Spleen (tissue), 11 donors: ENCODE data around the gene LRP1B. TPM values are rescaled to one million over a fixed set of nuclear protein-coding genes. Genes with fewer than 3 reads are reported as not detected.

Experiments used
- DNase-seq: peaks from one replicate; pipeline ENCODE4 v3.0.0-alpha.2; 2020
- H3K27ac ChIP-seq, 8 donors: fragments of 200-600 bp; sonication (generic) in 7 of 8; 1 replicate in 4 of 8; 2 replicates in 4 of 8; pipeline versions ENCODE4 v1.5.0 to v1.8.0; 2016 to 2021; ENCODE audit warnings: inconsistent platforms in 4 of 8, mild to moderate bottlenecking in 4 of 8, moderate library complexity in 1 of 8
- H3K27me3 ChIP-seq, 7 donors: fragments of 200-600 bp; sonication (generic) in 6 of 7; replicated peaks in 1 of 7; 1 replicate in 4 of 7; 2 replicates in 3 of 7; pipeline versions ENCODE4 v1.5.0 to v1.8.0; 2016 to 2021; ENCODE audit warnings: inconsistent platforms in 3 of 7, mild to moderate bottlenecking in 1 of 7
- H3K36me3 ChIP-seq, 6 donors: fragments of 200-600 bp; sonication (generic) in 5 of 6; 1 replicate in 4 of 6; 2 replicates in 2 of 6; pipeline versions ENCODE4 v1.5.0 to v1.8.0; 2016 to 2021; ENCODE audit warnings: inconsistent platforms in 2 of 6
- H3K4me1 ChIP-seq, 6 donors: fragments of 200-600 bp; sonication (generic) in 5 of 6; 1 replicate in 3 of 6; 2 replicates in 3 of 6; pipeline versions ENCODE4 v1.5.0 to v1.8.0; 2016 to 2021; ENCODE audit warnings: inconsistent platforms in 3 of 6
- H3K4me3 ChIP-seq, 8 donors: fragments of 200-600 bp; sonication (generic) in 7 of 8; 1 replicate in 4 of 8; 2 replicates in 4 of 8; pipeline versions ENCODE4 v1.5.0 to v1.8.0; 2016 to 2021; ENCODE audit warnings: inconsistent platforms in 4 of 8, mild to moderate bottlenecking in 4 of 8, moderate library complexity in 2 of 8
- H3K9me3 ChIP-seq, 8 donors: fragments of 200-600 bp; sonication (generic) in 7 of 8; 1 replicate in 4 of 8; 2 replicates in 4 of 8; pipeline versions ENCODE4 v1.5.0 to v1.8.0; 2016 to 2021; ENCODE audit warnings: inconsistent platforms in 4 of 8
- POLR2A ChIP-seq, 3 donors: fragments of 450-650 bp; IDR thresholded peaks; one replicate each; pipeline ENCODE4 v1.5.1; 2017; ENCODE audit warnings: antibody characterized with exemption in 3 of 3, mild to moderate bottlenecking in 1 of 3
- POLR2AphosphoS5 ChIP-seq, 3 donors: sonication (generic); formaldehyde crosslinking; IDR thresholded peaks; one replicate each; pipeline ENCODE4 v1.5.1; 2017; ENCODE audit warnings: antibody characterized with exemption in 3 of 3
- WGBS, 5 donors: extraction: QIAGEN DNeasy Blood & Tissue Kit in 3 of 5; methylation state at CpG; one replicate each; pipeline versions ENCODE4 v1.1.5 to v1.1.7; 2013 to 2018; 5-methylcytosine and 5-hydroxymethylcytosine counted together
- intact Hi-C: fragments of 100-400 bp; cut with DNase I; formaldehyde crosslinking; loops from one replicate; pipeline ENCODE4 v1.15.0; 2023; ENCODE audit warnings: low total_unique reads
- polyA plus RNA-seq, 3 donors: library from polyadenylated mRNA; stranded (reverse); fragments of 200-250 nt; gene quantifications; one replicate each; pipeline ENCODE4 v1.2.1, GENCODE V29; 2013
- total RNA-seq, 7 donors: library from RNA; depleted of rRNA in 3 of 7; stranded (reverse); fragments of >200 nt in 3 of 7; fragmentation: NEBNext Ultra II Directional in 4 of 7; extraction: Animal tissue kit (Norgen Biotek cat#: 25700) in 4 of 7; gene quantifications; one replicate each; pipeline versions ENCODE4 v1.1.0 to v1.2.1, GENCODE V29; 2016 to 2021
- TF ChIP-seq, protein P1 (sequence below), 11 experiments: fragments of 200-600 bp in 7 of 11; fragments of 450-650 bp in 4 of 11; sonication (generic) in 4 of 11; IDR thresholded peaks in 8 of 11; conservative IDR thresholded peaks in 3 of 11; 1 replicate in 7 of 11; 2 replicates in 4 of 11; pipeline versions ENCODE4 v1.4.0 to v1.8.0; 2016 to 2021; ENCODE audit warnings: antibody characterized with exemption in 11 of 11, inconsistent platforms in 4 of 11, mild to moderate bottlenecking in 1 of 11
- donor health status: healthy with polysubstance abuse.
- donor health status: DM: no; HTN: no; CAD: no; lungs with moderate emphysema.
- donor health status: DM: no; HTN: no; CAD: no.
- donor health status: Bipolar disorder and iron deficiency.
- donor health status: healthy.
- donor health status: DM: no; HTN: no; CAD: no.
- donor health status: DM: yes; HTN: yes; CAD: no.

LRP1B gene
- total and polyA plus RNA-seq, 10 donors: 0.02 to 0.85 (median 0.08) TPM; not detected in 2

DNA sequence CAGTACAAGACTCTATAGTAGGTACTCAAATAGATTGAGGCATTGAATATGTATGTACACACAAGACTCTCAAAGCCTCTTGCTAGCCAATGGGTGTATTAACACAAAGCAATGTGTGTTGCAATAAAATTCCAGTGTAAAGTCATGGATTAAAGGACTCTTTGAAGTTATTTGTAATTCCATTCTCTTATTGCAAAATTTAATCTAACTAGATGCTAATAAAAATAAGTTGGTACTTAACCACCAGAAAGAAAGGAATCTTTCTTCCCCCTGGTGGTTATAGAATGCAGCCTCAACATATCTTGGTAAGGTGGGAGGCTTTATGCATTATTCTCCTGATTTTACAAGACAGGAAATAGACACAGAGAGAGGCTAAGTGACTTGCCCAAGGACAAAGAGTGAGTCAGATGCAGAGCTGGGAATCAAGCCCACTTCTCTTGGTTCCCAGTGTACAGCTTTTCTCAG lies 18.0 kb downstream of the LRP1B start:
- intact Hi-C loops: no loop called here
- no peaks in the 10 kb centered on the region for H3K9me3 ChIP-seq
- H3K36me3 ChIP-seq: no peaks in the 10 kb centered on the region
- H3K4me3 ChIP-seq: no peak overlapping the region
- no peak for TF ChIP-seq POLR2AphosphoS5 (IDR thresholded peaks at IDR 0.05)
- TF ChIP-seq POLR2A (IDR thresholded peaks at IDR 0.05): no peak
- TF ChIP-seq, protein P1, sequence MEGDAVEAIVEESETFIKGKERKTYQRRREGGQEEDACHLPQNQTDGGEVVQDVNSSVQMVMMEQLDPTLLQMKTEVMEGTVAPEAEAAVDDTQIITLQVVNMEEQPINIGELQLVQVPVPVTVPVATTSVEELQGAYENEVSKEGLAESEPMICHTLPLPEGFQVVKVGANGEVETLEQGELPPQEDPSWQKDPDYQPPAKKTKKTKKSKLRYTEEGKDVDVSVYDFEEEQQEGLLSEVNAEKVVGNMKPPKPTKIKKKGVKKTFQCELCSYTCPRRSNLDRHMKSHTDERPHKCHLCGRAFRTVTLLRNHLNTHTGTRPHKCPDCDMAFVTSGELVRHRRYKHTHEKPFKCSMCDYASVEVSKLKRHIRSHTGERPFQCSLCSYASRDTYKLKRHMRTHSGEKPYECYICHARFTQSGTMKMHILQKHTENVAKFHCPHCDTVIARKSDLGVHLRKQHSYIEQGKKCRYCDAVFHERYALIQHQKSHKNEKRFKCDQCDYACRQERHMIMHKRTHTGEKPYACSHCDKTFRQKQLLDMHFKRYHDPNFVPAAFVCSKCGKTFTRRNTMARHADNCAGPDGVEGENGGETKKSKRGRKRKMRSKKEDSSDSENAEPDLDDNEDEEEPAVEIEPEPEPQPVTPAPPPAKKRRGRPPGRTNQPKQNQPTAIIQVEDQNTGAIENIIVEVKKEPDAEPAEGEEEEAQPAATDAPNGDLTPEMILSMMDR (IDR thresholded peaks at IDR 0.05 in 8 of 11, conservative IDR thresholded peaks at IDR 0.05 in 3 of 11): no peak
- DNase-seq: no peak
- no peaks in the 10 kb centered on the region for H3K27me3 ChIP-seq
- H3K4me1 ChIP-seq: no peaks in the 10 kb centered on the region
- H3K27ac ChIP-seq: no peak overlapping the region

DNA sequence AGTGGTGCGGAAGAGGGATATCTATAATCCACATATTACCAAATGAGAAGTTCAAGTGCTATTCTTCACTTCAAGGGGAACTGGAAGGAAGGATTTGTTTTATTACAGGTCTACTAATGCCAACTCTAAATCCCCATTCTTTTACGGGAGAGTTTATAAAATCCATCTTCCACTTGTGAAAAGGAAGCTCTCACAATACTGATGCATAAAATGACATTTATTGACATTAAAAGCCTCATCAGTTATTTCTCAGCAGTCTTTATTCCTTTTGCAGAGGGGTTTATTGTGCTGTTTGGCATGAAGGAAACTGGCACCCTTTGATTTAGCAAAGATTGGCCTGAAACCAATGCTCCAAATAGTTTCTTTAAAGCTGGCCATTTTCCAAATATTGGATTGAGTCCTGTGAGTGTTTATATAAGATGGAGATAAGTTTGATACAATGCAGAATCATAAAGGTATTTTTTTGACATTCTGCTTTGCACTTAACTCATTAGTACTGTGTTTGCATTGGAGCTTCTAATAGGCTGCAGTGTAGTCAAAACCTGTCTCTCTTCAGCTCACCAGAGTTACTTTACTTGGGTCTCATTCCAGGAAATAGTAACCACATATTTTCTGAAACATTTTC lies 26.6 kb downstream of the LRP1B start:
- TF ChIP-seq, protein P1 (IDR thresholded peaks at IDR 0.05 in 8 of 11, conservative IDR thresholded peaks at IDR 0.05 in 3 of 11): no peak
- no peak for TF ChIP-seq POLR2AphosphoS5 (IDR thresholded peaks at IDR 0.05)
- TF ChIP-seq POLR2A (IDR thresholded peaks at IDR 0.05): no peak
- Histone ChIP-seq H3K9me3 (no peaks in the 10 kb centered on the region), H3K36me3 (no peaks in the 10 kb centered on the region), H3K27me3 (no peaks in the 10 kb centered on the region), H3K4me3 (no peak overlapping the region), H3K4me1 (no peaks in the 10 kb centered on the region), H3K27ac (no peak overlapping the region)
- 61 to 86% (median 75%) methylated on average over 2 of the region's 2 CpGs for WGBS, 5 donors
- intact Hi-C loops: no loop called here
- no peak for DNase-seq

DNA sequence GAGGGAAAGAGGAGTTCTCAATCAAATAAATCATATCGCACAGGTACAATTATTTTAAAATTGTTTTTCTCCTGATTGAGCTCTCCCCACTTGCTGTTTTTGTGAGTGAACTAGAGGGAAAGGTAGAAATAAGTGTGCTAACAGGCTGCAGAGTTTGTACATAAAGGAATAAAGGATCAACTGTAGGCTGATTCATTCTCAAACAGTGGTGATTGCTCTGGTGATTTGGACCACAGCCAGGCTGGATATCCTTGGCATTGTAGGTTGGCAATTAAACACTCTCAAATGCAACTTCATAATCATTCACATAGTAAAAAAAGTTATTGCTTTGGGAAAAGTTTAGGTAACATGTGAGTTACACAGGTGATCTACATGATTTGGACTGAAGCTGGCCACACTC lies 29.8 kb downstream of the LRP1B start:
- Histone ChIP-seq H3K36me3 (no peaks in the 10 kb centered on the region), H3K27me3 (no peaks in the 10 kb centered on the region), H3K4me1 (no peaks in the 10 kb centered on the region), H3K4me3 (no peak overlapping the region), H3K9me3 (no peaks in the 10 kb centered on the region), H3K27ac (no peak overlapping the region)
- 82 to 96% (median 90%) methylated on average over 1 of the region's 1 CpG for WGBS, 5 donors
- DNase-seq: no peak
- intact Hi-C loops: no loop called here
- no peak for TF ChIP-seq POLR2AphosphoS5 (IDR thresholded peaks at IDR 0.05)

DNA sequence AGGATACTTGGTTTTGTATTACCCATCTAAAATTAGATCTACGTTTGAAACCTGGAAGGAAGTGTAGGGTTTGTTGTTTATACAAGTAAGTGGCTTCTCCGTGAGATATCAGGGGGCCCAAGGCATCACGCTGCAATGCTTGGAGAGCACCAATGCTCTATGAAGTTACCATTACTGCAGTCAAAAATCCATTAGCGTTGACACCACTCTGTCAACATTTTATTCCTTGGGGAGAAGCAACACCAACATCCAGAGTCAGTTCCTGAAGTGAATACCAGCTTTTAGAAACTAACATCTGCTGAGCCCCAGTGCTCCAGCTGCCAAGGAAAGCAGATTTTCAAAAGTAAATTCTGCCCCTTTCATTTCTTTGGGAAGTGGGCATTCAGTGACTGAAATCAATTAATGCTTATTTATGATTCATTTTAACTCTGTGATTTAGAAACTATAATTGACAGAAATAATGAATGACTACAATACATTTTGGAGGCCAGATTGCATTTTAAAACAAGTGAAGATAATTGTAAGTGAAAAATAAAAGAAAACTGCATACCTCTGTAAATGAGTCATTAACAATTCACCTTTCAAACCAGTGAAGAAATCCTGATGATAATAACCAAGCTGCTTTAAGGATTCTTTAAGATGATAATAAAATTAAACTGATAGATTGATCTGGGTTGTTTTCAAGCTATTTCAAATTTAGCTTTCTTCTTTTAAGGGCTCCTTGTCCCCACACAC lies 30.5 kb downstream of the LRP1B start:
- WGBS, 5 donors: 47 to 72% (median 68%) methylated on average over 4 of the region's 4 CpGs
- H3K4me3 ChIP-seq: no peak overlapping the region
- no peaks in the 10 kb centered on the region for H3K4me1 ChIP-seq
- no peak overlapping the region for H3K27ac ChIP-seq
- TF ChIP-seq POLR2A (IDR thresholded peaks at IDR 0.05) (no peak), POLR2AphosphoS5 (IDR thresholded peaks at IDR 0.05) (no peak)
- TF ChIP-seq, protein P1 (IDR thresholded peaks at IDR 0.05 in 8 of 11, conservative IDR thresholded peaks at IDR 0.05 in 3 of 11): no peak
- no peaks in the 10 kb centered on the region for H3K9me3 ChIP-seq
- H3K27me3 ChIP-seq: no peaks in the 10 kb centered on the region
- no peaks in the 10 kb centered on the region for H3K36me3 ChIP-seq
- intact Hi-C loops: no loop called here
- DNase-seq: no peak
